NCI-H446 (cell line): ENCODE results near the gene LIN28A.

Experiments
- DNase-seq, 2 experiments: peaks; one replicate each; lab custom pipeline; 2025; lab: John Stamatoyannopoulos, UW

LIN28A gene

GRCh38 chr1:26434161-26434752 is 23.6 kb downstream of the LIN28A start:
- DNase-seq: no peak

DNA sequence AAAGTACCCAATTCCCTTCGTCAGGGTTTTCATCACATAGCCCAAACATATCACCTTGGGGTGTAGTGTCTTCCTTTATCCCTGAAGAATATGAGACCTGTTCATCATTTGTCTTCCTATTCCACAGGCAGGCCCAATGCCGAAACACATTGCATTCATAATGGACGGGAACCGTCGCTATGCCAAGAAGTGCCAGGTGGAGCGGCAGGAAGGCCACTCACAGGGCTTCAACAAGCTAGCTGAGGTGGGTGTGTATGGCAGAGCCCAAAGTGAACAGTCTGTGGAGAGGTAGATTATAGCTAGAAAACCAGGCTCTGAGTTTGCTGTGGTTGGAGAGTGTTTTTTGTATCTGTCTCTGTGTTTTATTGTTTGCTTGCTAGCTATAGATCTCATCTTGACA is 27.4 kb downstream of the LIN28A start:
- DNase-seq: no peak

- no peak for DNase-seq
Measured at GRCh38 chr1:26440259-26440658, 29.6 kb downstream of the LIN28A start.

DNA sequence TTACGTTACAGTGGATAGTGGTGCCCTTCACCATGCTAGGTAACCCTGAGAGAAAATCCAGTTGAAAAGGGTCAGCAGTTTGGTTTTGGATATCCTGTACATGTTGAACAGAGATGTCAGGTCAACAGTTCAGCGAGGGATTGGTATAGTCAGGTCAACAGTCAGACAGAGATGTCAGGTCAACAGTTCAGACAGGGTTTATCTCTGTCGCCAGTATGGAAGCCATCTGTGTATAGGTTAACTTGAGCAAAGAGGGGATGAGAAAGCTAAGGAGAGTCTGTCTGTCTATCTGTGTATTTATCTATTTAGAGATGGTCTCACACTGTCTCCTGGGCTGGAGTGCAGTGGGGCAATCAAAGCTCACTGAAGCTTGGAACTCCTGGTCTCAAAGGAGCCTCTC is 39.3 kb downstream of the LIN28A start:
- no peak for DNase-seq

GRCh38 chr1:26450908-26451307 is 40.3 kb downstream of the LIN28A start:
- no peak for DNase-seq

DNA sequence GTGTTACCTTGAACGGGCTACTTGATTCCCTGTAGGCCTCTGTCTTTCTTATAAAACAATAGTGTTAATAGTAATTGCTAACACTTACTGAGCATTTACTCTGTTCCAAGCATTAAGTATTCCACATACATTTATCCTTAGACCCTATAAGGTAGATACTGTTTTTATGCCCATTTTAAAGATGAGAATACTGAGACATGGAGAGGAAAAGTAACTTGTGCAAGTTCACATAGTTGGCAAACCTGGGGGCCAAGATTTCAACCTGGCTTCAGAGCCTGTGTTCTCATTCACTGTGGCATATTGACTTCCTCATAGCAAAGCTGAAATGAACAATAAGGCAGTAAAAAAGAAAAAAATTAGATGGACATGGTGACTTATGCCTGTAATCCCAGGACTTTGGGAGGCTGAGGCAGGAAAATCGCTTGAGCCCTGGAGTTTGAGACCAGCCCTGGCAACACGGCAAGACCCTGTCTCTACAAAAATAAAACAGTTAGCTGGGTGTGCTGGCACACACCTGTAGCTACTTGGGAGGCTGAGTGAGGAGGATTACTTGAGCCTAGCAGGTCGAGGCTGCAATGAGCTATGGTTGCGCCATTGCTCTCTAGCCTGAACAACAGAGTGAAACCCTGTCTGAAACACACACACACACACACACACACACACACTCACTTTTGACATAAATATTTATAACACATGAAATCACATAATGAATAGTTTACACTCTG is 42.0 kb downstream of the LIN28A start:
- DNase-seq: no peak

DNA sequence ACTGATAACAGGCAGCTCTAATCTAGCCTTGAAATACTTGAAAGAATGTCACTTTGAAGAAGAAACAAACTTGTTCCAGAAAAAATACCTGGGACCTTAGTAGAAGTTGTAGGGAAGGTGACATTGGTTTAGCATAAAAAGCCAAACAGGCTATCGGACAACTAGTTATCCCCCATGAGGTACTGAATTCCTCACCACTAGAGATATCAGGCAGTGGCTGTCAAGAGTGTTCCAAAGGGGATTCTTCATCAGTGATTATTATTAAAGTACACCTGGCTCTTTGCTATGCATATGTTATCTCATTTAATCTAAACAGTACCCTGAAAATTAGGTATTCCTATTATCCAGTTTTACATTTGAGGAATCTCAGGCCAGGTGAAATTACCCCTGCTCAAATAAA is 48.5 kb downstream of the LIN28A start:
- DNase-seq: no peak

- no peak for DNase-seq
Measured at GRCh38 chr1:26459573-26460031, 49.0 kb downstream of the LIN28A start.

GRCh38 chr1:26468911-26469310 is 58.3 kb downstream of the LIN28A start:
- DNase-seq: peak; percentile 67 to 96

- DNase-seq: peak; percentile 69 to 95
Measured at GRCh38 chr1:26469558-26469957, 58.9 kb downstream of the LIN28A start.

- no peak for DNase-seq
Measured at GRCh38 chr1:26470878-26471497, 60.4 kb downstream of the LIN28A start.

- peak; percentile 87 to 93 for DNase-seq
Measured at GRCh38 chr1:26471498-26472319, 61.1 kb downstream of the LIN28A start.

DNA sequence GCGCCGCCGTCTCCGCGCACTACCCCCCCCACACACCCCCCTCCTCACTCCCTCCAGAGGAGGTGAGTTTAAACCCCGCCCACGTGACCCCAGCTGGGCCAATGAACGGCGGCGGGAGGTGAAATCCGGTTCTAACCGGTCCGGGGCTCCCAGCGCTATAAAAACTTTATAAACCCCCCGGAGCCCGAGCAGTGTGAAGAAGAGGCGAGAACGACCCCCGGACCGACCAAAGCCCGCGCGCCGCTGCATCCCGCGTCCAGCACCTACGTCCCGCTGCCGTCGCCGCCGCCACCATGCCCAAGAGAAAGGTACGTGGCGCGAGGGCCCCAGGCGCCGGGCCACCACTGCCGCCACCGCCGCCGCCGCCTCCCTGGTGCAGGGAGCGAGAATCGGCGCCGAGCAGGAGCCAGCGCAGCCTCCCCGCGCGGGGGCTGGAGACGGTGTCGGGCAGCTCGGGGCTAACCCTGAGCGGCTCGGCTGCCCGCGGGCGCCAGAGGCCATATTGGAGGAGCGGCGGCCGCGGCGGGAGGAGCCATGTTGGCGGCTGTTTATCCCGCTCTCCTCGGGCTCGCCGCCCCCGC is 61.8 kb downstream of the LIN28A start, which contains the start of gene HMGN2:
Gene HMGN2, plus strand, starts transcription at position 121 of the 581 bp plus-strand sequence. Its CDS starts 173 bp downstream, at position 294.
- peak; percentile 96 for DNase-seq

- peak; percentile 91 to 99 for DNase-seq
Measured at GRCh38 chr1:26472901-26473845, 62.6 kb downstream of the LIN28A start.

DNA sequence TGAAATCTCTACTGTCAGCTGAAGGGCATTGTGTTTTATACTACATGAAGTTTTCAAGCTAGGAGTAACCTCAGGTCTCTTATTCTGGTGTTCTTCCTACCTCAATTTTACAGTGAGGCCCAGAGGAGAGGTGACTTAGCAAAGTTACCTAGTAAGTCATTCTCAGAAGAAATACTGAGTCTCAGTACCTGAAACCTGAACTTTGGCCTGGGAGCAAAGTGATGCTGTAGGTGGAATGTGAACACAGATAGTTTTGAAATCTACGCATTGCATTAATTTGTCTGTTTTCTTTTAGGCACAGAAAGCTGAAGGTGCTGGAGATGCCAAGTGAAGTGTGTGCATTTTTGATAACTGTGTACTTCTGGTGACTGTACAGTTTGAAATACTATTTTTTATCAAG is 64.2 kb downstream of the LIN28A start:
- DNase-seq: no peak

DNA sequence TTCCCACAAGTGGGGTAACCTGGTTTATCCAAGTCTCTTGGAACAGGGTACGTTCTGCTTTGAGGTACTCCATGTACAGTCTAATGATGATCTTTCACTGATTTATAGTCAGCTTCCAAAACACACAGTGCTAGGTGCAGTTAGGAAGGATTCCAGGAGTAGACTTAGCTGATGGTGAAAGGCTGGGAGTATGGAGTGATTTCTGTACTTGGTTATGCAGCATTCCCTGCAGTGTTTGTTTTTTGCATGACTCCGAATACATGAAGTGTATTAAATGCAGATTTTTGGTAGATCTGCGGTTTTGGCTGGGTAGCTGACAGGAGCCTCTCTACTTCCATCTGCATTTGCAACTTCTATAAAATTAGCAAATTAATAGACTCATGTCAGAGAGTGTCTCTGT is 65.4 kb downstream of the LIN28A start:
- no peak for DNase-seq

DNA sequence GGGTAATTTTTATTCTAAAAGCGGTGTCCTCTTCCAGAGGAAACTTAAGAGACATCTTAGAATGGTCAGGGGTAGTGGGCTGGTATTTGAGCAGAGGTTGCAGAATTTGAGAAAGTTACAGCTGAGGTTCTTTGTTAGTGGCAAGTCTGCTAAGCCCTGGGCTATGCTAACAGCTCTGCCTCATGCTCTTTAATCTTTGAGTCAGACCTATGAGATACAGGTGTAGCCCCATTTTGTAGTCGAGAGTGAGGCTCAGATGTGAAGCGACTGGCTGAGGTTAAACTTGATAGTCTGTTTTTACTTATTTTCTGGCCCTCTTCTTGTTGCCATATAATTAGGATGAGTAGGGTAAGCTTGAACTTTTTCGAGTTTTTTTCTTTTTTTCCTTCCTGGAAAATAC is 66.3 kb downstream of the LIN28A start:
- DNase-seq: no peak

DNA sequence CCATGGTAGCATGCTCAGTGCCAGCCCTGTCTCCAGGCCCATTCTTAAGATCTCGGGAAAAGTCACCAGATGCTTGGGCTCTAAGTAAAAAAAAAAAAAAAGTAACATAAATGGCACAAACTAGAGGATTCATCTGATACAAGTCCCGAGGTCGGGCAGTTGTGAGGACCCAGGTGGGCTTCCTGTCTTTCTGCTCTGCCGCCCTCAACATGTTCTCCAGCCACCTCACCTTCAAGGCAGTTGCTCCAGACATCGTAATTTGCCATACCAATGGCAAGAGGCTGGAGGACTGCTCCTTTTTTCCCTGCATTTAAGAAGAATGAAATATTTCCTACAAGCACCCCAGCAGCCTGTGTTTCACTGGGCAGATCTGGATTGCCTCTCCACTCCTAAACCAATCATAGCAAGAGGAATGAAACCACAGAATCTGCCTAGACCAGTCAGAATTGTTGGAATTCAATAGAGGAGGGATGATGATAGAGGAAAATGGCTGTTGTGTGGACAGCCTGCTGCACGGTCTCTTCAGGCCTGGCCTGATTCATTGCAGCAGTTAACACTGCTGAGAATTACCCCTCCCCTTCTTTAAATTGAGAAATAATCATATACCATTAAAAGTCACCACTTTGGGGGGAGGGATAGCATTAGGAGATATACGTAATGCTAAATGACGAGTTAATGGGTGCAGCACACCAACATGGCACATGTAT is 67.0 kb downstream of the LIN28A start:
- no peak for DNase-seq

DNA sequence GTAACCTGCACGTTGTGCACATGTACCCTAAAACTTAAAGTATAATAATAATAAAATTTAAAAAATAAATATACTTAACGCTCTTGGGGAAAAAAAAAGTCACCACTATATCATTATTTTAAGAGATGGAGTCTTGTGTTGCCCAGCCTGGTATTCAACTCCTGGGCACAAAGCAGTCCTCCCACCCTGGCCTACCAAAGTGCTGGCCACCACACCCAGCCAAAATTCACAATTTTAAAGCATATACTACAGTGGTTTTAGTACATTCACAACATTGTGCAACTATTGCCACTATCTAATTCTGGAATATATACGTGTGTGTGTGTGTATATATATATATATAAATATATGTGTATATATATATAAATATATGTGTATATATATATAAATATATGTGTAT is 67.5 kb downstream of the LIN28A start:
- DNase-seq: no peak

DNA sequence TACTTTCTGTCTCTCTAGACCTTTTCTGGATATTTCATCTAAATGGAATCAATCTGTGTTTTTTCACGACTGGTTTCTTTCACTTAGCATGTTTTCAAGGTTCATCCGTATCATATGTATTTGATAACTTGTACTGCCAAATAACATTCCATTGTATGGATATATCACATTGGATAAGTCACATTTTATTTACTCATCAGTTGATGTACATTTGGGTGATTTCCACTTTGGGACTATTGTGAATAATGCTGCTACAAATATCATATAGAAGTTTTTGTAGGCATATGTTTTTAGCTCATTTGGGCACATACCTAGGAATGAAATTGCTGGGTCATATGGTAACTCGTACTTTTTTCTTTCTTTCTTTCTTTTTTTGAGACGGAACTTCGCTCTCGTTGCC is 68.4 kb downstream of the LIN28A start:
- no peak for DNase-seq
